NCI-H2171 (cell line): ENCODE results near the gene SERINC2.
"Not testable (repeated sequence)": the region's sequence is repeated elsewhere in the genome, so short reads cannot be mapped to it uniquely, and the experiment has no call there.

ENCODE experiments used
- DNase-seq: peaks from one replicate; lab custom pipeline; 2025; lab: John Stamatoyannopoulos, UW

SERINC2 gene

DNA sequence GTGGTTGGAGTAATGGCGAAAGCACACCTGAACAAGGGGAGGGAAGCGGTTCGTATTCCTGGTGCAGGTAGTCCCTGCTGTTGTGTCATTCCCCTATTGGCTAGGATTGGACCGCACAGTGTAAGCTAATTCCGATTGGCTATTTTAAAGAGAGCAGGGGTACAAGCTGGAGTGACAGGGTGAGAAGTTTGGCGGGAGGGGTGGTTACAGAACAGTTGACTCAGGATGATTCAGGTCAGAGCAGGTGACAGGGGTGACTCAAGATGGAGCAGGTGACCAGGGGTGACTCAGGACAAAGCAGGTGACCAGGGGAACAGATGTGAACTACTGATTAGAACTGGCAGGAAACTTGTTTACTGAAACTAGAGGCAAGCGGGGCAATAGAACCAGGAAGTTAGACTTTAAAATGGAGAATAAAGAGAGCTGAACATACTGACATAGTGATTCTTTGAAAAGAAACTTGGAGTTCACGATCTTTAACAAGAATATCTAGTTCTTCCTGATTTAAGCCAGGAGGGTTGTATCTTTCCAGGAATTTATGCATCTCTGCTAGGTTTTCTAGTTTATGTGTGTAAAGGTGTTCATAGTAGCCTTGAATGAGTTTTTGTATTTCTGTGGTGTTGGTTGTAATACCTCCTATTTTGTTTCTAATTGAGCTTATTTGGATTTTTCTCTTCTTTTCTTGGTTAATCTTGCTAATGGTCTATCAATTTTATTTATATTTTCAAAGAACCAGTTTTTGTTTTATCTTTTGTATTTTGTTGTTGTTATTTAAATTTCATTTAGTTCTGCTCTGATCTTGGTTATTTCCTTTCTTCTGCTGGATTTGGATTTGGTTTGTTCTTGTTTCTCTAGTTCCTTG lies 58.7 kb downstream of the SERINC2 start:
- DNase-seq, result not testable (repeated sequence)

GRCh38 chr1:31472314-31472651 lies 59.3 kb downstream of the SERINC2 start:
- DNase-seq, result not testable (repeated sequence)

GRCh38 chr1:31472673-31473072 lies 59.7 kb downstream of the SERINC2 start:
- not testable (repeated sequence) for DNase-seq

DNA sequence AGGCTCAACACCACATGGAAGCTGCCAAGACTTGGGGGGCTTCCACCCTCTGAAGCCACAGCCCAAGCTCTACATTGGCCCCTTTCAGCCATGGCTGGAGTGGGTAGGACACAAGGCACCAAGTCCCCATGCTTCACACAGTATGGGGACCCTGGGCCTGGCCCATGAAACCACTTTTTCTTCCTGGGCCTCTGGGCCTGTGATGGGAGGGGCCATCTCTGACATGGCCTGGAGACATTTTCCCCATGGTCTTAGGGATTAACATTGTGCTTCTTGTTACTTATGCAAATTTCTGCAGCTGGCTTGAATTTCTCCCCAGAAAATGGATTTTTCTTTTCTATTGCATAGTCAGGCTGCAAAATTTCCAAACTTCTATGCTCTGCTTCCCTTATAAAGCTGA lies 60.5 kb downstream of the SERINC2 start:
- not testable (repeated sequence) for DNase-seq

DNA sequence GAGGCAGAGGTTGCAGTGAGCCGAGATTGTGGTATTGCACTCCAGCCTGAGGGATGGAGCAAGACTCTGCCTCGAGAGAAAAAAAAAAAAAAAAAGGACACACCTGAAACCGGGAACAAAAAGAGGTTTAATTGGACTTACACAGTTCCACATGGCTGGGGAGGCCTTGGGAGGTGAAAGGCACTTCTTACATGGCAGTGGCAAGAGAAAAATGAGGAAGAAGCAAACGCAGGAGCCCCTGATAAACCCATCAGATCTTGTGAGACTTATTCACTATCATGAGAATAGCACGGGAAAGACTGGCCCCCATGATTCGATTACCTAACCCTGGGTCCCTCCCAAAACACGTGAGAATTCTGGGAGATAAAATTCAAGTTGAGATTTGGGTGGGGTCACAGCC lies 61.6 kb downstream of the SERINC2 start:
- DNase-seq, result not testable (repeated sequence)

DNA sequence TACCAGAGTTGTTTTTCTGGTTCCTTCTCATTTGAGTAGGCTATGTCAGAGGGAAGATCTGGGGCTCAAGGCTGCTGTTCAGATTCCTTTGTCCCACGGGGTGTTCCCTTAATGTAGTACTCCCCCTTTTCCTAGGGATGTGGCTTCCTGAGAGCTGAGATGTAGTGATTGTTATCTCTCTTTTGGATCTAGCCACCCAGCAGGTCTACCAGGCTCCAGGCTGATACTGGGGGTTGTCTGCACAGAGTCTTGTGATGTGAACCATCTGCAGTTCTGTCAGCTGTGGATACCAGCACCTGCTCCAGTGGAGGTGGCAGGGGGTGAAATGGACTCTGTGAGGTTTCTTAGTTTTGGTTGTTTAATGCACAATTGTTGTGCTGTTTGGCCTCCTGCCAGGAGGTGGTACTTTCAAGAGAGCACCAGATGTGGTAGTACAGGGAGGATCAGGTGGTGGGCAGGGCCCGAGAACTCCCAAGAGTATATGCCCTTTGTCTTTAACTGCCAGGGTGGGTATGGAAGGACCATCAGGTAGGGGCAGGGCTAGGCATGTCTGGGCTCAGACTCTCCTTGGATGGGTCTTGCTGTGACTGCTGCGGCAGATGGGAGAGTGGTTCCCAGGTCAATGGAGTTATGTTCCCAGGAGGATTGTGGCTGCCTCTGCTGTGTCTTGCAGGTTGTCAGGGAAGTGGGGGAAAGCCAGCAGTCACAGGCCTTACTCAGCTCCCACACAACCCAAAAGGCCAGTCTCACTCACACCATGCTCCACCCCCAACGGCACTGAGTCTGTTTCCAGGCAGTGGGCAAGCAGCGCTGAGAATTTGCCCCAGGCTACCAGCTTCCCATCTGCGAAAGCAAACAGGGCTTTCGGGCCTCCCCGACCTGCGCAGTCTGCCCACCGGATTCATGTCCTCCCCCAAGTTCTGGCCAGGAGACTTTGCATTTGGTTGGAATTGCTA lies 64.2 kb downstream of the SERINC2 start:
- DNase-seq, result peak; percentile 98

DNA sequence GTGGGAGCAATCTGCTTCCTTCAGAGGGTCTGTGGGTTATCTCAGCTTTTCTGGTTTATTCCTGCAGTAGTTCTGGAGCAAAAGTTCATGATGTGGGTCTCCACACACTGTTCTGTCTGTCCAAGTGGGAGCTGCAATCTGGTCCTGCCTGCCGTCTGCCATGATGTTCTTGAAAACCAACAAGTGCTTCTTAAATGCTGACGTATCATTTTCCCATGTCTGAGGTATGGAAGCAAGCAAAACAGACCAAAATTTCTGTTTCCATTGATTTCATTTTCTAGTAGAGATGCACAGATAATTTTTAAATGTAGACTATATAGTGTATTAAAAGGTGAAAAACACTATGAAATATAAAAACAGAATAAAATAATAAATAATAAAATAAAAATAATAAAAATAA lies 65.2 kb downstream of the SERINC2 start:
- DNase-seq, result no peak

GRCh38 chr1:31479811-31480210 lies 66.8 kb downstream of the SERINC2 start:
- no peak for DNase-seq

- DNase-seq, result not testable (repeated sequence)
Measured at GRCh38 chr1:31480426-31480825, 67.4 kb downstream of the SERINC2 start.

- DNase-seq, result no peak
Measured at GRCh38 chr1:31482482-31483011, 69.5 kb downstream of the SERINC2 start.

- DNase-seq, result peak; percentile 92
Measured at GRCh38 chr1:31483012-31483946, 70.3 kb downstream of the SERINC2 start.
